GM21786 (cell line): ENCODE data around the gene NEGR1.

Experiments used
- ATAC-seq: cut with Tn5 transposase; IDR thresholded peaks from one replicate; pipeline ENCODE4 v1.9.1; 2021; ENCODE audit not compliant: unreplicated experiment

The NEGR1 gene

GRCh38 chr1:71509051-71509595 lies 773.2 kb downstream of the NEGR1 start:
- no peak for ATAC-seq

GRCh38 chr1:71502006-71502405 lies 780.3 kb downstream of the NEGR1 start:
- no peak for ATAC-seq

- ATAC-seq = no peak
Measured at GRCh38 chr1:71498542-71498941, 783.8 kb downstream of the NEGR1 start.

GRCh38 chr1:71494163-71494562 lies 788.2 kb downstream of the NEGR1 start:
- no peak for ATAC-seq

- no peak for ATAC-seq
Measured at GRCh38 chr1:71492298-71493041, 789.9 kb downstream of the NEGR1 start.

- ATAC-seq = no peak
Measured at GRCh38 chr1:71490432-71490831, 791.9 kb downstream of the NEGR1 start.

GRCh38 chr1:71488555-71489252 lies 793.6 kb downstream of the NEGR1 start:
- no peak for ATAC-seq

DNA sequence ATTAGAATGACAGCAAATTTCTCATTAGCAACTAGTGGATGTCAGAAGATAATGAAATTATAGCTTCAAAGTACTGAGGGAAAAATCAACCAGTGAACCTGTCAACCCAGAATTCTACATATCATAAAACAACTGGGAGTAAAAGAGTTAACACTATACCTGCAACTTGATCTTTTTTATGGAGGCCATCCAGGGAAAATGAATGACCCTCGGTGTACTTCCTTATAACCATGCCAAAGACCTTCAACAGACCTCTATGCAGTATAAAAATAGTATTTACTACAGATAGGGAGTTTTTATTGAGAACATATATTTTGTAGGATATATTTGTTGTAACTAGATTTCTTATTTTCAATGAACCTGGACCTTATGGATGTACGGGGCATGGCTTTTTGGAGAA lies 809.0 kb downstream of the NEGR1 start:
- ATAC-seq = no peak

DNA sequence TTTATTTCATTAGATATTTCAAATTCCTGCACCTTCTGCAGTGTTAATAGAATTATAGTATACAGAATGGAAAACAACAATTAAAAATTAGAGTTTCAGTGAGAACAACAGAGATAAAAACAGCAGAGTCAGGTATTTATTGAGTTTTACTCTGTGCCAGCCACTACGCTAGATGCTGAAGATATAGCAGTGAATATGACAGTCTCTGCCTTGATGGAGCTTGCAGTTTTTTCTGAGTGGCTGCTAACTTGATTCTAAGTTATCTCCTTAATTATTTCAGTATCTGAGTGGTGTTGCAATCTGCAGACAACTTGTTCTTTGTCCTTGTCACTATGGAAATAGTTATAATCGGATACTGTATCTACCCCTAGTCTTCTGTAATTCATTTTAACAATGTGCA lies 817.2 kb downstream of the NEGR1 start:
- ATAC-seq = no peak

DNA sequence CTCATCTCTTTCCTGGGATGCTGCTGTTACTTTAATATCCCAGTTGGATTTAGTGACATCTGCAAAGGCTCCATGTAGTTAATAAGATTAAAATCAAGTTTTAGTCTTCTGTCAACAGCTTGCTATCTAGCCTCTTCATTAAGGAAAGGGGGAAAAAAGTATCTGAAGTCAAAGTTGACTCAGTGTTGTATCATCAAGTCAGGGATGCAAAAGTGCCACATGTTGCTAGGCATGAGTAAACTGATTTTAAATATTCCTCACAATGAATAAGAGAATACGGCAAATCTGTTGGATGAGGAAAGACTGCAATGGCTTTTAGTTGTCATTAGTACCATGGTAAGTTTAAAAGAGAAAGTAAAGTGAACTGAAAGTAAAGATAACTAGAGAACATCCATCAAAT lies 818.3 kb downstream of the NEGR1 start:
- ATAC-seq = no peak

GRCh38 chr1:71463144-71463543 lies 819.2 kb downstream of the NEGR1 start:
- ATAC-seq = no peak

DNA sequence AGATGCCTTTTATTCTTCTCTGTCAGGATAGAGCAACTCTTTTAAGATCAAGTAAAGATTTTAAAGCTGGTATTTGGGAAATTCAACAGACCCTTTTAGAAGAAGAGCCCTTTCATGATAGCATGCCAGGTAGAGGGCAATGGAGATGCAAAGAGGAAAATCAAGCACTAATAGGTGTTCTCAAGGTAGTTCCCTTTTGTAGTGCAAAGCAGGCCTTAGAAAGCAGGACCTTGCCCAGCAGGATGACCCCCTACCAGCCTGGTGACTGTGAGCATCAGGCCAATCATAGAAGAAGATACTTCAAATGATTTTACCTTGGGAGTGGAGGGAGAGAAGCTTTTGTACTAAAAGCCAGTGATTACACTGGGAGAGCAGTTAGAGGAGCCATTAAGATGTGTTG lies 820.1 kb downstream of the NEGR1 start:
- ATAC-seq = no peak

DNA sequence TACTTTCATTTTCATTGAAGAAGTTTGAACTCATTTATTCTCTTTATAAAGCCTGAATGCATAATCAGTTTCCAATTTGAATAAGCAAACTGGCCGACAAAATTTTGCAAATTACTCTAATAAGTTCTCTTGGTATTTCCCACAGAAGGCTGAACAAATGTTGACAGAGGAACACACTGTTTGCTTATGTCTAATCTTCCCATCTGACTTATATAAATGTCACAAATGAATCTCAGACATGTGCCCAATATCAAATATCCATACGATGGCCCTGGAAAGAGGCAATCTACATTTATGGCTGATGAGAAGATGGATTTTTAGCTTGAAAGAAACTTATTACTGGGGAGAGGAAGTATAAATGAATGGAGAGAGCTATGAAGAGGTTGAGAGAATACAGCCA lies 820.9 kb downstream of the NEGR1 start:
- no peak for ATAC-seq

DNA sequence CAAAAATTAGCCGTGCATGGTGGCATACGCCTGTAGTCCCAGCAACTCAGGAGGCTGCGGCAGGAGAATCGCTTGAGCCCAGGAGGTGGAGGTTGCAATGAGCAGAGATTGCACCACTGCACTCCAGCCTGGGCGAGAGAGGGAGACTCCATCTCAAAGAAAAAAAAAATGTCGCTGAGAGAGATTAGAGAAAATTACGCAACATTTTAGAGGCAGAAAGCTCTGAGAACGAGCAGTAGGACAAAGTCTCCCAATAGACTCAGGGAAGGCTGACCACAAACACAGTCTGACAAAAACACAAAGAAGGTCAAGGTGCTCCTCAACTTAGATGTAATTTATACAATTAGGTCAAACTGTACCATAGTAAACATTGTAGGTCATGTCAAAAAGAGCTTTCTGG lies 833.9 kb downstream of the NEGR1 start:
- ATAC-seq = no peak

DNA sequence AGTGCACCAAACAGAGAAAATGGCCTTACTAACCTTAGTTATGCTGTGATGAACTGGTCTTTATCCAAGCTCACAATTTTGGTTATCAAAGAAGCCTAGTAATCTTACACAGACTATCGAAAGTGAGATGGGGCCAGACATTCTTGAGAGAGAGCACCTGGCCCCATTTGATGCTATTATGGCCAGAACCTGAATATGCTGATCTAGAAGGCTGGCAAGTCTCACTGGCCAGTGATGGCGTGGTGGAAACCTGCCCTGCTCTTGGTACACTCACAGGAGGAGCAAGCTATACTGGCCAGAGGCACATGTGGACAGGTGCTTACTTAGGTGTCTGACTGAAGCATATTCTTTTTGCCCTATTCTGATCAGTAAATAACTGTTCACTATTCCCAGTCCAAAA lies 843.7 kb downstream of the NEGR1 start:
- ATAC-seq = no peak

GRCh38 chr1:71435951-71436350 lies 846.4 kb downstream of the NEGR1 start:
- ATAC-seq = no peak

DNA sequence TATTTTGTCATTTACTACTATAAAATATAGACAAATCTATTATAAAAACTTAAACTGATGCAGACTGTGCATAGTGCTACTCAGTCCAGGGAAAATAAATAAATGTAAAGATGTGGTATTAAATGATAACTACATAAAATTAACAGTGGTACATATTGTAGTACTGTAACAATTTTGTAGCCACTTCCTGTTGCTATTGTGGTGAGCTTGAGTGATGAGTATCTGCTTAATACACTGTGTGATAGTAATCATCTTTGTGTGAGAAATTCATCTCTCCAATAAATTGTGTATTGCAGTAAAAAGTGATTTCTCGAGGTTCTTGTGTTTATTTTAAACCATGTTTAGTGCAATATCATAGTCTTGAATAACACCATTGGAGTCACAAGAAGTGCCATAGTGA lies 848.1 kb downstream of the NEGR1 start:
- no peak for ATAC-seq

DNA sequence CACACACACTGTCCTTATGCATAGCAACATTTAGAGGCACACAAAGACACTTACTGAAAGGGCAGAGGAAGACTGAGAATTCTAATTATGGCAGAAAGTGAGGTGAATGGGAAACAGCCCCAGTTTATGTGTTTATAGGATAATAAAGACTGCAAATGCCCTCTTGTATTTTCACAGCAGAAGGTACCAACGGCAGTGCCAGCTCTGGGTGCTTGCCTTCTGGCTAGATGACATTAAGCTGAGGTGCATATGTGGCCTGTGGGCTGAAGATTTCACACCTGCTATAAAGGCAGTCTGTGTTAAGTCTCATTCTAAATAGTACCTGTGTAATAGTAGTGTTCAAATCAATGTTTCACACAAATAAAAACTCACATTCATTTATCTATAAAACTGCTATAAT lies 854.3 kb downstream of the NEGR1 start:
- no peak for ATAC-seq

GRCh38 chr1:71427066-71427465 lies 855.3 kb downstream of the NEGR1 start:
- no peak for ATAC-seq

GRCh38 chr1:71424536-71424935 lies 857.8 kb downstream of the NEGR1 start:
- ATAC-seq = no peak

DNA sequence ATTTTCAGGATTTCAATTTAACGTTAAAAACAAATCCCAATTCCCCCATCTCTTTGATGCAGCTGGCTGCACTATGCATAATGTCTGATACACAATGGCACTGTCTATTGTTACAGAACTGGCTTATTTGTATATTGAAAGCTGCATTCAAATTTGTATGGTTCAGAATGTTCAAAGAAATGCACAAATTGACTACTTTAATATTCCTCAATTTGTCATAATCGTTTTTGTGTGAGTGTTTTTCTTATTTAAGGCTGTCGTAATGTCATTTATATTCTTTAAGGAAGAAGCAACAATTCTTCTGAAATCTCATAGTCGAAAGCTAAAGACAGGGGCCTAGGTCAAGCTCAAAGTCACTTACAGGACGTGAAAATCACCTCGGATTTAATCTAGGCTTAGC lies 860.1 kb downstream of the NEGR1 start:
- no peak for ATAC-seq

- ATAC-seq = no peak
Measured at GRCh38 chr1:71417421-71417820, 864.9 kb downstream of the NEGR1 start.
